Measurements from ENCODE around the gene MRPS26. TPM values are rescaled to one million over a fixed set of nuclear protein-coding genes. Genes with fewer than 3 reads are reported as not detected.

Gene MRPS26
- total and polyA plus RNA-seq, 2 of the 13 experiments (the other 11 are each of a cell fraction or from before 2014, with no cell fraction given) = 89.8 to 187 TPM

- TF ChIP-seq, protein P1, sequence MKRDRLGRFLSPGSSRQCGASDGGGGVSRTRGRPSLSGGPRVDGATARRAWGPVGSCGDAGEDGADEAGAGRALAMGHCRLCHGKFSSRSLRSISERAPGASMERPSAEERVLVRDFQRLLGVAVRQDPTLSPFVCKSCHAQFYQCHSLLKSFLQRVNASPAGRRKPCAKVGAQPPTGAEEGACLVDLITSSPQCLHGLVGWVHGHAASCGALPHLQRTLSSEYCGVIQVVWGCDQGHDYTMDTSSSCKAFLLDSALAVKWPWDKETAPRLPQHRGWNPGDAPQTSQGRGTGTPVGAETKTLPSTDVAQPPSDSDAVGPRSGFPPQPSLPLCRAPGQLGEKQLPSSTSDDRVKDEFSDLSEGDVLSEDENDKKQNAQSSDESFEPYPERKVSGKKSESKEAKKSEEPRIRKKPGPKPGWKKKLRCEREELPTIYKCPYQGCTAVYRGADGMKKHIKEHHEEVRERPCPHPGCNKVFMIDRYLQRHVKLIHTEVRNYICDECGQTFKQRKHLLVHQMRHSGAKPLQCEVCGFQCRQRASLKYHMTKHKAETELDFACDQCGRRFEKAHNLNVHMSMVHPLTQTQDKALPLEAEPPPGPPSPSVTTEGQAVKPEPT (CRISPR knock-in tag; IDR thresholded peaks at IDR 0.05; ENCODE audit: low read depth) = 0 out of 2 replicates have a peak, but pooled peaks have one; percentile 43
- peak; percentile 40 for TF ChIP-seq ZNF225 (CRISPR knock-in tag; IDR thresholded peaks at IDR 0.05)
- peak; percentile 71; the same call in 1 of the 2 replicates for TF ChIP-seq ZNF414 (CRISPR knock-in tag; IDR thresholded peaks at IDR 0.05)
- peak; percentile 38; the same call in 1 of the 2 replicates for TF ChIP-seq MAF1 (CRISPR knock-in tag; IDR thresholded peaks at IDR 0.05; ENCODE audit: borderline replicate concordance)
- peak; percentile 78; the same call in 1 of the 2 replicates for TF ChIP-seq ARNTL (CRISPR knock-in tag; IDR thresholded peaks at IDR 0.05)
- peak; percentile 77 for TF ChIP-seq ZBTB26 (CRISPR knock-in tag; IDR thresholded peaks at IDR 0.05; ENCODE audit: borderline replicate concordance)
- TF ChIP-seq TGIF2 (CRISPR knock-in tag; IDR thresholded peaks at IDR 0.05) = peak; percentile 53; the same call in 1 of the 2 replicates
- peak; percentile 93 for TF ChIP-seq NR1H2 (CRISPR knock-in tag; IDR thresholded peaks at IDR 0.05; ENCODE audit: borderline replicate concordance, low read depth)
- peak; percentile 90 for TF ChIP-seq KMT2B (CRISPR knock-in tag; IDR thresholded peaks at IDR 0.05)
- TF ChIP-seq RARG (CRISPR knock-in tag; IDR thresholded peaks at IDR 0.05; ENCODE audit: low read depth) = no peak; the same call in 1 of the 2 replicates
- peak; percentile 99 for TF ChIP-seq SAP130 (CRISPR knock-in tag; IDR thresholded peaks at IDR 0.05; ENCODE audit: low read depth)
- TF ChIP-seq, protein P2, sequence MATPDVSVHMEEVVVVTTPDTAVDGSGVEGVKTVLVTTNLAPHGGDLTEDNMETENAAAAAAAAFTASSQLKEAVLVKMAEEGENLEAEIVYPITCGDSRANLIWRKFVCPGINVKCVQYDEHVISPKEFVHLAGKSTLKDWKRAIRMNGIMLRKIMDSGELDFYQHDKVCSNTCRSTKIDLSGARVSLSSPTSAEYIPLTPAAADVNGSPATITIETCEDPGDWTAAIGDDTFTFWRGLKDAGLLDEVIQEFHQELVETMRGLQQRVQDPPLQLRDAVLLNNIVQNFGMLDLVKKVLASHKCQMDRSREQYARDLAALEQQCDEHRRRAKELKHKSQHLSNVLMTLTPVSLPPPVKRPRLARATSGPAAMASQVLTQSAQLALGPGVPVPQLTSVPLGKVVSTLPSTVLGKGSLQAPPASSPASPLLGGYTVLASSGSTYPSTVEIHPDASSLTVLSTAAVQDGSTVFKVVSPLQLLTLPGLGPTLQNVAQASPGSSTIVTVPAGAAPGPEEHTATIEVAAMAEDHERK (CRISPR knock-in tag; IDR thresholded peaks at IDR 0.05; ENCODE audit: low read depth) = peak; percentile 90
- no peak for TF ChIP-seq PAF1 (CRISPR knock-in tag; IDR thresholded peaks at IDR 0.05)
- TF ChIP-seq GABPB1 (CRISPR knock-in tag; IDR thresholded peaks at IDR 0.05) = peak; percentile 97
- no peak for TF ChIP-seq ZC3H4 (CRISPR knock-in tag; IDR thresholded peaks at IDR 0.05; ENCODE audit: borderline replicate concordance)
- no peak for TF ChIP-seq ZNF577 (CRISPR knock-in tag; IDR thresholded peaks at IDR 0.05; ENCODE audit: borderline replicate concordance, low read depth)
- no peak for TF ChIP-seq MLX (CRISPR knock-in tag; IDR thresholded peaks at IDR 0.05)
- peak; percentile 83; the same call in 1 of the 2 replicates for TF ChIP-seq SMAD9 (CRISPR knock-in tag; IDR thresholded peaks at IDR 0.05)
- peak; percentile 38; the same call in 1 of the 2 replicates for TF ChIP-seq ZBTB44 (CRISPR knock-in tag; IDR thresholded peaks at IDR 0.05)
- TF ChIP-seq ARID2 (CRISPR knock-in tag; IDR thresholded peaks at IDR 0.05; ENCODE audit: borderline replicate concordance) = 0 out of 2 replicates have a peak, but pooled peaks have one; percentile 91
- peak; percentile 44; the same call in 1 of the 2 replicates for TF ChIP-seq NFYC (CRISPR knock-in tag; IDR thresholded peaks at IDR 0.05)
Measured at GRCh38 chr20:3045816-3046676, at the start of gene MRPS26 (continued).
